OCI-LY7 (cell line): ENCODE data around the gene MTA3.

Source experiments
- EZH2phosphoT487 ChIP-seq: fragments of 200-600 bp; sonication (generic); IDR thresholded peaks from 2 replicates; pipeline ENCODE4 v1.6.1; 2018; ENCODE audit warnings: low read depth, borderline replicate concordance, mild to moderate bottlenecking, mixed run types, antibody characterized with exemption, low read length, moderate library complexity, mixed read lengths
- TF ChIP-seq, protein P1 (sequence below): fragments of 200-600 bp; sonication (generic); conservative IDR thresholded peaks from 2 replicates; pipeline ENCODE4 v1.5.1; 2014; ENCODE audit warnings: mild to moderate bottlenecking, antibody characterized with exemption, low read length, moderate library complexity, mixed read lengths

DNA sequence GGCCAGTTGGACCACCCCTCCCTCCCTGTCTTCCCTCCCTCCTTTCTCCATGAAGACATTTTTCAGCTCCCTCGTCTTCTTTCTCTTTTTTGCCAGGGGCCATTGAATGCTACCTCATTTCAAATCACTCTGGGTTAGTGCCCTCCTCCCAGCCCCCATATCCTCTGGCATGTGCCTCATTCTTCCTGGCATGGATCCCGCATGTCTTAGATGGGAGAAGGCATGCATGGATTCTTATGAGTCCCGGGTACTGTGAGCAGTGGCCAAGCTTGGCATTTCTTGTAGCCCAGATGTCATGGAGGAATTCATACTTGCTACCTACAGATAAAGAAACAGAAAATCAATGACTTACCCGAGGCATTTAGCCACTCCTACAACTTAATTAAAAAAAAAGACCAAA is 232.9 kb downstream of the MTA3 start:
- TF ChIP-seq, protein P1, sequence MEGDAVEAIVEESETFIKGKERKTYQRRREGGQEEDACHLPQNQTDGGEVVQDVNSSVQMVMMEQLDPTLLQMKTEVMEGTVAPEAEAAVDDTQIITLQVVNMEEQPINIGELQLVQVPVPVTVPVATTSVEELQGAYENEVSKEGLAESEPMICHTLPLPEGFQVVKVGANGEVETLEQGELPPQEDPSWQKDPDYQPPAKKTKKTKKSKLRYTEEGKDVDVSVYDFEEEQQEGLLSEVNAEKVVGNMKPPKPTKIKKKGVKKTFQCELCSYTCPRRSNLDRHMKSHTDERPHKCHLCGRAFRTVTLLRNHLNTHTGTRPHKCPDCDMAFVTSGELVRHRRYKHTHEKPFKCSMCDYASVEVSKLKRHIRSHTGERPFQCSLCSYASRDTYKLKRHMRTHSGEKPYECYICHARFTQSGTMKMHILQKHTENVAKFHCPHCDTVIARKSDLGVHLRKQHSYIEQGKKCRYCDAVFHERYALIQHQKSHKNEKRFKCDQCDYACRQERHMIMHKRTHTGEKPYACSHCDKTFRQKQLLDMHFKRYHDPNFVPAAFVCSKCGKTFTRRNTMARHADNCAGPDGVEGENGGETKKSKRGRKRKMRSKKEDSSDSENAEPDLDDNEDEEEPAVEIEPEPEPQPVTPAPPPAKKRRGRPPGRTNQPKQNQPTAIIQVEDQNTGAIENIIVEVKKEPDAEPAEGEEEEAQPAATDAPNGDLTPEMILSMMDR: no peak
- TF ChIP-seq EZH2phosphoT487: no peak
